Peyer's patch (tissue), 4 donors: Measurements from ENCODE around the gene ANKRD18A.
"Not testable (repeated sequence)": the region's sequence is repeated elsewhere in the genome, so short reads cannot be mapped to it uniquely, and the experiment has no call there.

Experiments used
- POLR2A ChIP-seq, 2 donors: fragments of 450-650 bp; IDR thresholded peaks; one replicate each; pipeline ENCODE4 v1.5.1; 2017; ENCODE audit warnings: antibody characterized with exemption in 2 of 2, mild to moderate bottlenecking in 2 of 2, moderate library complexity in 2 of 2
- TF ChIP-seq, protein P1 (sequence below), 6 experiments: fragments of 450-650 bp in 4 of 6; fragments of 200-600 bp in 2 of 6; sonication (generic) in 1 of 6; IDR thresholded peaks; one replicate each; pipeline ENCODE4 v1.5.1; 2017 to 2019; ENCODE audit warnings: antibody characterized with exemption in 6 of 6, mild to moderate bottlenecking in 3 of 6, moderate library complexity in 1 of 6

DNA sequence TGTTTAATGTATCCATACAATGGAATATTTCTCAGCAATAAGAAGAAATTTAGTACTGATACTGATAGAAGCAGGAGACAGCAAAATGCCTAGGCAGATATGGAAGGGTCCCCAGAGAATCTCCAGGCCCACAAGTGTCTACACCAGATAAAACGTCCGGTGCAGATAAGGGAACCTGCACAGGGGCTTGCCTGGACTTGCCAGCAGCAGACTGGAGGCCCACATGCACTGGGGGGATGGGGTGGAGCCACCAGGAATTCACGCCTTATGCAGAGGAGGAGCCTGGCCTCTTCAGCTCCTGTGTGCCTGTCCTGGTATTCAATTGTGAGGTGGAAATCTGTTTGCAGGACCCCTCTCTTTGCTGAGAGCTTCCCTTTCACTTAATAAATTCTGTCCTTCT is 36.6 kb downstream of the ANKRD18A start:
- not testable (repeated sequence) for TF ChIP-seq POLR2A (IDR thresholded peaks at IDR 0.05)
- TF ChIP-seq, protein P1, sequence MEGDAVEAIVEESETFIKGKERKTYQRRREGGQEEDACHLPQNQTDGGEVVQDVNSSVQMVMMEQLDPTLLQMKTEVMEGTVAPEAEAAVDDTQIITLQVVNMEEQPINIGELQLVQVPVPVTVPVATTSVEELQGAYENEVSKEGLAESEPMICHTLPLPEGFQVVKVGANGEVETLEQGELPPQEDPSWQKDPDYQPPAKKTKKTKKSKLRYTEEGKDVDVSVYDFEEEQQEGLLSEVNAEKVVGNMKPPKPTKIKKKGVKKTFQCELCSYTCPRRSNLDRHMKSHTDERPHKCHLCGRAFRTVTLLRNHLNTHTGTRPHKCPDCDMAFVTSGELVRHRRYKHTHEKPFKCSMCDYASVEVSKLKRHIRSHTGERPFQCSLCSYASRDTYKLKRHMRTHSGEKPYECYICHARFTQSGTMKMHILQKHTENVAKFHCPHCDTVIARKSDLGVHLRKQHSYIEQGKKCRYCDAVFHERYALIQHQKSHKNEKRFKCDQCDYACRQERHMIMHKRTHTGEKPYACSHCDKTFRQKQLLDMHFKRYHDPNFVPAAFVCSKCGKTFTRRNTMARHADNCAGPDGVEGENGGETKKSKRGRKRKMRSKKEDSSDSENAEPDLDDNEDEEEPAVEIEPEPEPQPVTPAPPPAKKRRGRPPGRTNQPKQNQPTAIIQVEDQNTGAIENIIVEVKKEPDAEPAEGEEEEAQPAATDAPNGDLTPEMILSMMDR (IDR thresholded peaks at IDR 0.05) = not testable (repeated sequence)
